A549 (cell line): ENCODE measurements around the gene TMEM238L. TPM values are rescaled to one million over a fixed set of nuclear protein-coding genes. Genes with fewer than 3 reads are reported as not detected.
A peak's percentile ranks its signal among the peaks of the same experiment; 100 is the strongest.

ENCODE experiments used
- ATAC-seq, 2 experiments: fragments of 200-7000 bp in 1 of 2; fragments of >200 bp in 1 of 2; cut with Nextera tagmentation in 1 of 2; cut with Tn5 transposase in 1 of 2; 3 replicates each; pipeline versions ENCODE4 v1.8.0 to v1.9.1; 2018 to 2020; ENCODE audit warnings: mild to moderate bottlenecking in 1 of 2, moderate library complexity in 1 of 2
- CTCF ChIA-PET: fragments of 300-600 bp; sonication (Branson Sonifier 250); formaldehyde crosslinking; extraction: SDS; loops from one replicate; lab custom pipeline; 2021; ENCODE audit warnings: antibody characterized with exemption, inconsistent platforms; lab: Yijun Ruan, JAX
- POLR2A ChIA-PET: fragments of 350-600 bp; formaldehyde crosslinking; extraction: SDS; loops from one replicate; lab custom pipeline; 2021; ENCODE audit warnings: antibody characterized with exemption, inconsistent platforms; lab: Yijun Ruan, JAX
- DNase-seq, 2 experiments: peaks; one replicate each; pipeline versions ENCODE4 v3.0.0 to v3.0.0-alpha.2; 2011 to 2016; ENCODE audit warnings: low read depth in 1 of 2, low spot score in 1 of 2
- FAIRE-seq: peaks from 2 replicates; lab custom pipeline; 2011; peaks lifted over from hg19 to GRCh38; lab: Jason Lieb, UNC
- H3K27ac ChIP-seq, 2 experiments: fragments of >200 bp; sonication (Bioruptor Twin); formaldehyde crosslinking; 3 replicates each; pipeline ENCODE4 v1.5.1; 2016 to 2017
- H3K4me1 ChIP-seq: fragments of >200 bp; sonication (Bioruptor Twin); formaldehyde crosslinking; 3 replicates; pipeline ENCODE4 v1.6.1; 2016
- H3K4me2 ChIP-seq: fragments of >200 bp; sonication (Bioruptor Twin); formaldehyde crosslinking; 3 replicates; pipeline ENCODE4 v1.6.1; 2016
- H3K4me3 ChIP-seq: fragments of >200 bp; sonication (Bioruptor Twin); formaldehyde crosslinking; 3 replicates; pipeline ENCODE4 v1.5.1; 2016
- H3K9me3 ChIP-seq: fragments of >200 bp; sonication (Bioruptor Twin); formaldehyde crosslinking; 3 replicates; pipeline ENCODE4 v1.6.1; 2016
- CBX2 ChIP-seq: fragments of 200-600 bp; sonication (generic); IDR thresholded peaks from 2 replicates; pipeline ENCODE4 v1.6.1; 2016; ENCODE audit warnings: low read depth, mild to moderate bottlenecking, borderline replicate concordance
- CBX8 ChIP-seq: fragments of 200-600 bp; sonication (generic); IDR thresholded peaks from 2 replicates; pipeline ENCODE4 v1.6.1; 2016
- CHD4 ChIP-seq: fragments of 200-600 bp; sonication (generic); IDR thresholded peaks from 2 replicates; pipeline ENCODE4 v1.6.1; 2016; ENCODE audit warnings: antibody characterized with exemption, mild to moderate bottlenecking, borderline replicate concordance
- E2F6 ChIP-seq: IDR thresholded peaks from 2 replicates; pipeline ENCODE4 v1.6.1; 2012; ENCODE audit warnings: low read depth, borderline replicate concordance
- ELK1 ChIP-seq: fragments of 150-350 bp; IDR thresholded peaks from 2 replicates; pipeline ENCODE4 v1.6.1; 2014; ENCODE audit warnings: low read depth, mild to moderate bottlenecking, low read length
- ESRRA ChIP-seq: fragments of 150-350 bp; IDR thresholded peaks from 2 replicates; pipeline ENCODE4 v1.6.1; 2014; ENCODE audit warnings: mild to moderate bottlenecking, low read length, borderline replicate concordance
- FOSL2 ChIP-seq, 2 experiments: fragments of 450-650 bp in 1 of 2; fragments of >200 bp in 1 of 2; sonication (Bioruptor Twin) in 1 of 2; formaldehyde crosslinking; IDR thresholded peaks; 2 replicates each; pipeline versions ENCODE4 v1.5.0 to v1.6.1; 2016 to 2020; ENCODE audit warnings: mild to moderate bottlenecking in 1 of 2, moderate library complexity in 1 of 2
- HEYL ChIP-seq: fragments of 250-450 bp; sonication (Bioruptor Pico); IDR thresholded peaks from 2 replicates; pipeline ENCODE4 v1.8.0; 2021; ENCODE audit warnings: mild to moderate bottlenecking, moderate library complexity
- HMGXB4 ChIP-seq: fragments of 250-450 bp; sonication (Bioruptor Pico); IDR thresholded peaks from 2 replicates; pipeline ENCODE4 v1.5.0; 2021; ENCODE audit warnings: mild to moderate bottlenecking, moderate library complexity, borderline replicate concordance
- HOXB5 ChIP-seq: fragments of 250-450 bp; sonication (Bioruptor Pico); IDR thresholded peaks from 2 replicates; pipeline ENCODE4 v1.5.0; 2020; ENCODE audit warnings: mild to moderate bottlenecking, moderate library complexity
- KDM1A ChIP-seq: fragments of 200-600 bp; sonication (generic); IDR thresholded peaks from 2 replicates; pipeline ENCODE4 v1.6.1; 2016; ENCODE audit warnings: low read depth, mild to moderate bottlenecking
- MYC ChIP-seq: IDR thresholded peaks from 2 replicates; pipeline ENCODE4 v1.6.1; 2012; ENCODE audit warnings: mild to moderate bottlenecking, inconsistent platforms, low read length, improper control_type of control experiment, borderline replicate concordance
- NFE2L2 ChIP-seq: fragments of 150-350 bp; conservative IDR thresholded peaks from 2 replicates; pipeline ENCODE4 v1.6.1; 2014; ENCODE audit warnings: low read length
- PHF8 ChIP-seq: fragments of 200-600 bp; sonication (generic); IDR thresholded peaks from 2 replicates; pipeline ENCODE4 v1.6.1; 2016; ENCODE audit warnings: low read depth, mild to moderate bottlenecking, antibody characterized with exemption, moderate library complexity, borderline replicate concordance
- RAD21 ChIP-seq, 2 experiments: fragments of >200 bp in 1 of 2; sonication (Bioruptor Twin) in 1 of 2; formaldehyde crosslinking in 1 of 2; IDR thresholded peaks in 1 of 2; conservative IDR thresholded peaks in 1 of 2; 2 replicates in 1 of 2; 3 replicates in 1 of 2; pipeline ENCODE4 v1.6.1; 2012 to 2018; ENCODE audit warnings: inconsistent platforms in 1 of 2
- RARB ChIP-seq: fragments of 250-450 bp; sonication (Bioruptor Pico); IDR thresholded peaks from 2 replicates; pipeline ENCODE4 v1.8.0; 2021; ENCODE audit warnings: mild to moderate bottlenecking, moderate library complexity
- RCOR1 ChIP-seq: fragments of 150-350 bp; IDR thresholded peaks from 2 replicates; pipeline ENCODE4 v1.6.1; 2014; ENCODE audit warnings: antibody characterized with exemption, low read length, low read depth
- RFX5 ChIP-seq: fragments of 450-650 bp; IDR thresholded peaks from 2 replicates; pipeline ENCODE4 v1.7.1; 2014; ENCODE audit warnings: antibody characterized with exemption, mild to moderate bottlenecking, moderate library complexity
- SMC3 ChIP-seq: fragments of >200 bp; sonication (Bioruptor Twin); formaldehyde crosslinking; IDR thresholded peaks from 3 replicates; pipeline ENCODE4 v1.6.1; 2018; ENCODE audit warnings: inconsistent platforms
- SREBF2 ChIP-seq: fragments of 450-650 bp; IDR thresholded peaks from 2 replicates; pipeline ENCODE4 v1.6.1; 2014; ENCODE audit warnings: mild to moderate bottlenecking, moderate library complexity
- ZC3H11A ChIP-seq: fragments of 450-650 bp; IDR thresholded peaks from 2 replicates; pipeline ENCODE4 v1.6.1; 2014; ENCODE audit warnings: antibody characterized with exemption, mild to moderate bottlenecking
- ZNF302 ChIP-seq: fragments of 250-450 bp; sonication (Bioruptor Pico); IDR thresholded peaks from 2 replicates; pipeline ENCODE4 v1.9.0; 2021; ENCODE audit warnings: inconsistent platforms, mild to moderate bottlenecking, moderate library complexity
- ZSCAN20 ChIP-seq: fragments of 250-450 bp; sonication (Bioruptor Pico); IDR thresholded peaks from 2 replicates; pipeline ENCODE4 v1.8.0; 2022; ENCODE audit warnings: mild to moderate bottlenecking, moderate library complexity
- WGBS: methylation state at CpG from one replicate; pipeline ENCODE4 v1.1.6; 2017; ENCODE audit errors: missing lambda C conversion rate; 5-methylcytosine and 5-hydroxymethylcytosine counted together
- polyA plus RNA-seq, 4 experiments: library from polyadenylated mRNA; depleted of rRNA in 3 of 4; stranded (reverse); fragments of >200 nt; fragmentation: RNase III in 1 of 4; extraction: RNeasy Plus Mini Kit Qiagen cat#74134 plus additional on column Dnase treatment in 1 of 4; gene quantifications; 2 replicates in 3 of 4; 3 replicates in 1 of 4; pipeline ENCODE4 v1.2.3, GENCODE V29; 2011 to 2017

Gene TMEM238L
- polyA plus RNA-seq, 2 of the 4 experiments (the other 2 are of a cell fraction), result not detected

- Histone ChIP-seq H3K4me1 (no peaks in the 10 kb centered on the region), H3K4me2 (no peak overlapping the region), H3K4me3 (no peak overlapping the region), H3K27ac (no peak overlapping the region), H3K9me3 (peaks cover 9% of the 10 kb centered on the region)
- CTCF ChIA-PET, result interaction anchor here (1.3 to 1.9 kb wide), 2 partner anchors 10 to 16 kb away, joined by 3 to 4 read pairs; no protein-coding TSS in a partner anchor
- DNase-seq (no peak), ATAC-seq (no peak), FAIRE-seq (no peak)
- WGBS, result 60% methylated on average over 11 of the region's 11 CpGs
- POLR2A ChIA-PET, result no interaction called here
- TF ChIP-seq ZC3H11A (no peak), NFE2L2 (no peak), PHF8 (no peak), KDM1A (no peak), RAD21 (conservative IDR thresholded peaks at IDR 0.05 in 1 of 2, IDR thresholded peaks at IDR 0.05 in 1 of 2) (no peak), ESRRA (no peak)
Measured at GRCh38 chr17:10777131-10777807, 26.6 kb downstream of the TMEM238L start.

- CTCF ChIA-PET, result interaction anchor here (1.9 kb wide), 1 partner anchor 15 kb away, joined by 4 read pairs; no protein-coding TSS in a partner anchor
- no peak for TF ChIP-seq MYC
- TF ChIP-seq ELK1, result no peak
- no peak for TF ChIP-seq CBX8
- no peak for TF ChIP-seq RCOR1
- TF ChIP-seq E2F6, result no peak
- no peak for TF ChIP-seq SREBF2
- no peak overlapping the region; a peak in 1 of 6 replicates for H3K27ac ChIP-seq
- ATAC-seq (no peak), DNase-seq (no peak), FAIRE-seq (peak; percentile 7)
- H3K4me1 ChIP-seq, result no peaks in the 10 kb centered on the region
- POLR2A ChIA-PET, result no interaction called here
- 30% methylated on average over 2 of the region's 2 CpGs for WGBS
- no peak overlapping the region for H3K4me2 ChIP-seq
- peaks cover 12% of the 10 kb centered on the region for H3K9me3 ChIP-seq
- H3K4me3 ChIP-seq, result no peak overlapping the region
Measured at GRCh38 chr17:10776381-10776780, 27.5 kb downstream of the TMEM238L start.

DNA sequence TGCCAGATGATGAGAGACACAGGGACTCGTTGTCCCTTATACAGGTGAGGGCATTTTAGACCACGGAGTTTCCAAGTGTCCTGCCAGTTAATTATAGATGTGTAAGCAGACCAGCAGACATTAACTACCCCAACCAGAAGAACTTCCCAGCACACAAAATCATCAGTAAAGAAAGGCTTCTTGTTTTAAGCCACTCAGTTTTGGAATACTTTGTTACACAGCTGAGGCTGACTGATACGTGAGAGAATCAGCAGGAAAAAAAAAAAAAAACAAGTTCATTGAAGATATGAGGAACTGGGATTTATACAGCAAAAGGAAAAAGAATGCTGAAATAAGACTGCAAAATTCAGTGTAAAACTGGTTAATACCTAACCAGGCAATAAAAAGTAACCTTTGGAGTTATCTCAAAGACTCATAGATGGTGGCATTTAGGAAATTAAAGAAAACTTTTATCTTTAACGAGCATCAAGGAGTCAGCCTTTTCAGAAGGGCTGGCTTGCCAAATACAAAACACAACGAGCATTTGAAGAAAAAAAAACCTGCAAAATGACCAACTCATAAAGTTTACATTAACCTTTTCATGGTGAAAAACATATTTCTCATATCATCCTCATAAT, 28.1 kb downstream of the TMEM238L start:
- H3K4me1 ChIP-seq, result no peaks in the 10 kb centered on the region
- H3K9me3 ChIP-seq, result peaks cover 12% of the 10 kb centered on the region
- CTCF ChIA-PET, result interaction anchor here (0.6 kb wide), 1 partner anchor 1854 kb away, joined by 4 read pairs; no protein-coding TSS in a partner anchor
- TF ChIP-seq CHD4 (no peak), CBX2 (no peak), ZNF302 (CRISPR knock-in tag) (no peak), RARB (CRISPR knock-in tag) (no peak), HMGXB4 (CRISPR knock-in tag) (no peak), ZSCAN20 (CRISPR knock-in tag) (no peak), FOSL2 (IDR thresholded peaks at IDR 0.05) (no peak), FOSL2 (CRISPR knock-in tag; IDR thresholded peaks at IDR 0.05) (no peak), HOXB5 (CRISPR knock-in tag) (no peak), RFX5 (no peak), HEYL (CRISPR knock-in tag) (no peak), SMC3 (no peak), RCOR1 (no peak), MYC (no peak), RAD21 (conservative IDR thresholded peaks at IDR 0.05 in 1 of 2, IDR thresholded peaks at IDR 0.05 in 1 of 2) (no peak), ELK1 (no peak)
- no peak overlapping the region for H3K4me3 ChIP-seq
- ATAC-seq, result no peak
- no peak overlapping the region; a peak in 1 of 6 replicates for H3K27ac ChIP-seq
- H3K4me2 ChIP-seq, result no peak overlapping the region
- POLR2A ChIA-PET, result no interaction called here
- FAIRE-seq, result no peak
- 10% methylated on average over 5 of the region's 5 CpGs for WGBS
- DNase-seq, result no peak
